T-helper 1 cell (primary cell): Measurements from ENCODE around the gene TOX2.

Source experiments
- DNase-seq, 5 donors: peaks; one replicate each; pipeline ENCODE4 v3.0.0-alpha.2; 2012 to 2020

TOX2 gene

DNA sequence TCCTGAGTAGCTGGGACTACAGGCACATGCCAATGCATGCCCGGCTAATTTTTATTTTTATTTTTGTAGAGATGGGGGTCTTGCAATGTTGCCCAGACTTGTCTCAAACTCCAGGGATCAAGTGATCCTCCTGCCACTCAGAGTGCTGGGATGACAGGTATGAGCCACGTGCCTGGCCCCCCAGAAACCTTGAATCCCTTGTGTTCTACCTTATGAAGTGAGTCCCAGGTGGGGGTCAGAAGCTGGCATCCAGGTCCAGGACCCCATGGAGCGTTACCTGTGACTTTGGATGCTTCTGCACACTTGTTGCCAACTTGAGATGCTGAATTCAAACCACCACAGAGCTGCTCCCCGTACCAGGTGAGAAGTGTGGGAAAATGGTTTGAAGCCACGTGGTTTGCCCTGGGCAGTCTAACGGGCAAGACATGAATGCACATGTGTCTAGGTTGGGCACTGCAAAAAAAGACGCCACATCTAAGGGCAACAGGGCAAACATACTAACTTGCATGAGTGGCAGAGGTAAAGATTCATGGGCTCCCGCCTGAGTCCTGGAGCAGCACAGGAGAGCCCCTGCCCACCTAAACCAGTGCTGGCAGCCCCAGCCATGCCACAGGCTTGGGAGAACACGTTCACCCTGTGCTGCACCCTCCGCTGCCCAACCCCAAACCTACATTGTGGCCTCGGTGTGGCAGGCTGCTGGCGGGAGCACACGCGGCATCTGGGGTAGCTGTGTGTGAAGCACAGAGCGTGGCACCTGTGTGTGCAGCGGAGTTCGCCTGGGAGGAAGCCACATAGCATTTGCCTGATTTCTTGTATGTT, 171.2 kb downstream of the TOX2 start:
- no peak for DNase-seq

- no peak for DNase-seq
Observed at GRCh38 chr20:44087051-44087856, 172.6 kb downstream of the TOX2 start.

GRCh38 chr20:44087857-44088120, 173.1 kb downstream of the TOX2 start:
- no peak for DNase-seq

- peak in 1 of 5 donors; percentile 20 for DNase-seq
Observed at GRCh38 chr20:44089987-44090674, 175.5 kb downstream of the TOX2 start.

- no peak for DNase-seq
Observed at GRCh38 chr20:44091026-44091425, 176.4 kb downstream of the TOX2 start.

- peak in 2 of 5 donors; percentile 24 to 54 for DNase-seq
Observed at GRCh38 chr20:44092551-44093248, 178.0 kb downstream of the TOX2 start.

DNA sequence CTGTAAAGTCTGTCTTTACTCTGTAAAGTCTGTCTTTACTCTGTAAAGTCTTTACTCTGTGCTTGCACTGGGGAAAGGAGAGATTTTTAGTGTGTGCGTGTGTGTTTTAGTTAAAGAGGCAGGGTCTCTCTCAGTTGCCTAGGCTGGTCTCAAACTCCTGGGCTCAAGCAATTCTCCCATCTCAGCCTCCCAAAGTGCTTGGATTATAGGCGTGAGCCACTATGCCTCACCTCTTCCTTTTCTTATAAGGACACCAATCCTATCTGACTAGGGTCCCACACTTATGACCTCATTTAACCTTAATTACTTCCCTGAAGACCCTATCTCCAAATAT, 178.6 kb downstream of the TOX2 start:
- DNase-seq = no peak

DNA sequence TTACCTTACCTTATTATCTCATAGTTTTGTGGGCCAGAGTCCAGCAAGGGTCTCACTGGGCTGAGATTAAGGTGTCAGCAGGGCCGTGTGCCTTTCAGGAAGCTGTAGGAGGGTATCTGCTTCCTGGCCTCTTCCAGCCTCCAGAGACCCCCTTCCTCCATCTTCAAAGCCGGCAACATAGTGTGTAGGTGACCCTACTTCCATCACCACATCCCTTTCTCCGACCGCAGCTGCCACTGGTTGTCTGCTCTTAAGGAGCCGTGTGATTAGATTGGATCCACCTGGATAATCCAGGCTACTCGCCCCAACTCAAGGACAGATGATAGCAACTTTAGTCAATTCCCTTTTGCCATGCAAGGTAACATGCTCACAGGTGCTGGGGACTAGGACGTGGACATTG, 181.2 kb downstream of the TOX2 start:
- DNase-seq = no peak

DNA sequence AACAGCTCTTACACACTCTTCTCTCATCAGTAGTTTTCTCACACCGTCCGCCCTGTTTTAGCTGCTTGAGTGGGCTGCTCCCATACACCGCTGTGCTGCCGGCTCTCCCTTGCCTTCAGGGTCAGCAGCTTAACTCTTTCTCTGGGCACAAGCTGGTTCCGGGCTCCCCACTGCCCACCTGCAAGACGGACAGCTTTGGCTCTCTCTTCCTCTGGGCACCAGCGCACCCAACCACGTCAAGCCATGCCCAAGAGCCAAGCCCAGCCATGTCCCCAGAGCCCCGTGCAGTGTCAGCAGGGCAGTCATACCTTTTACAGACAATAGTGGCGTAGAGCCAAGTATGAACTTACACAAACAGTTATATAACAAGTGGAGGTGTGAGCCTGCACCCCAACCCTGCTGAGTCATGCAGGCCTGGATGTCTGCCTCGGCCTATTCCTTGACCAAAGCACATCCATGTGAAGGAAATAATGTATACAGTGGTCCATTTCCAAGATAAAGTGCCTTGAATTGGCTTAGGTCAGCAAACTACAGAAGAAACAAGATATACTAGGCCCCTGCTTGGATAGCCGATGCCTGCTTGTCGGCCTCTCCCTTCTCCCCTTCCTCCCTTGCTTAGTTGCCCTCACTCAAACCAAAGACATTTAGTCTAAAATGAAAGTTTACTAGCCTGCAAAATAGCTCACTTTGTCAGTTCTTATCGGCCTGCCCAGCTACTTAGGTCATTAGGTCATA, 183.0 kb downstream of the TOX2 start:
- DNase-seq = no peak

DNA sequence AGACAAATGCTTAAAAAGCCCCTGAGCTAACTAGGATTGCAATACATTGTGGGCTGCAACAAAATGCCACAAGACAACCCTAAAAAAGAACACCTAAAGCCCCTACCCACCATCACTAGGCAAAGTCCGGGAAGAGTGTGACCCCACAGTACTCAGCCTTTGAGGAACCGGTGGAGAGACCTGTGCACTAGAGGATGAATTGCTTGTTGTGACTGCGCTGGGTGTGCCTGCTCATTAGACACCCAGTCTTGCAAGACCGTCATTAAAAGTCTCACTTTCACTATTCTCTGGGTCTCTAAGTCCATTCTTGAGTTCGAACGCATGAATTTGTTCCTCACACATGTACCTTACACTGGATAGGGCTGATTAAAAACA, 183.6 kb downstream of the TOX2 start:
- no peak for DNase-seq

GRCh38 chr20:44098657-44099056, 184.0 kb downstream of the TOX2 start:
- no peak for DNase-seq

DNA sequence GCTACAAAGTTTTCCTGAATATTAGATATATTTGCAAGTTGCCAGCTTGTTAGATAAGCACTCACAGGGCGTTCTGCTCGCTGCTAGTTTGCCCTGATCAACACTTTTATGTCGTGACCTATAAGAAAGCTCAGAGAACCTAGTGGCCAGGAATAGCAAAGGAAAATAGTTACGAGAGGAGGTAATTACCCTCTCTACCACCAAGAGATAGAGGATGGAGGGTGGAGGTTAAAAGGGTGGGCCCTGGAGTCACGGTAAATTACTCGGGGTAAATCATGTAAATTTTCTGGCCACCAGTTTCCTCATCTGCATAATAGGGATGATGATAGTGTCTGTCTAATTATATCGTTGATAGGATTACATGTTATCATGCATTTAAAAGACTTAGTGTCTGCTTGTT, 185.2 kb downstream of the TOX2 start:
- DNase-seq = no peak

- no peak for DNase-seq
Observed at GRCh38 chr20:44102582-44102981, 187.9 kb downstream of the TOX2 start.

DNA sequence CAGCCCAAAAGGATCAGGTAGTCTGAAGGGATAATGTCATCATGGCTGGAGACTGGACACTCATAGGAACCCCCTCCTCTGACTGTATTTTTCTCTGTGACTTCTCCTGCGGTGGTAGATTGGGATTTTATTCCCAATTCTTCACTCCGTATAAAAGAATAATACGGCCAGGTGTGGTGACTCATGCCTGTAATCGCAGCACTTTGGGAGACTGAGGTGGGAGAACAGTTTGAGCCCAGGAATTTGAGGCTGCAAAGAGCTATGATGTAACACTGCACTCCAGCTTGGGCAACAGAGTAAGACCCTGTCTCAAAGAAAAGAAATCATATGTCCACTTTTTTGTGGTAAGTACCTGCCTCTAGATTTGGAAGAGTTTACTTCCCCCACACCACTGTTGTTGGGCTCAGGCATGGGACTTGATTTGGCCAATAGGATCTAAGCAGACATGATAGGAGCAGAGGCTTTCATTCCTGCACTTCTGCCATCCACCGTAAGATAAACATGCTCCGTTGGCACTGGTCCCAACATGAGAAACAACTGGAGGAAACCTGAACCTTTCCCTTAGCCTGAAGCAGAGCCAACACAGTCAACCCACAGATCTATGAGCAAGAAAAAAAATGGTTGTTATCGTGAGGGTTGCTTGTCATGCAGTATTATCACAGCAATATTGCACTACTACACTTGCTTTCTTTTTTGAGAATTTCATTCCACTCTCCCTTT, 190.3 kb downstream of the TOX2 start:
- no peak for DNase-seq

GRCh38 chr20:44106615-44107014, 192.0 kb downstream of the TOX2 start:
- no peak for DNase-seq

GRCh38 chr20:44109951-44110361, 195.3 kb downstream of the TOX2 start:
- DNase-seq = no peak

- no peak for DNase-seq
Observed at GRCh38 chr20:44110816-44111568, 196.3 kb downstream of the TOX2 start.

DNA sequence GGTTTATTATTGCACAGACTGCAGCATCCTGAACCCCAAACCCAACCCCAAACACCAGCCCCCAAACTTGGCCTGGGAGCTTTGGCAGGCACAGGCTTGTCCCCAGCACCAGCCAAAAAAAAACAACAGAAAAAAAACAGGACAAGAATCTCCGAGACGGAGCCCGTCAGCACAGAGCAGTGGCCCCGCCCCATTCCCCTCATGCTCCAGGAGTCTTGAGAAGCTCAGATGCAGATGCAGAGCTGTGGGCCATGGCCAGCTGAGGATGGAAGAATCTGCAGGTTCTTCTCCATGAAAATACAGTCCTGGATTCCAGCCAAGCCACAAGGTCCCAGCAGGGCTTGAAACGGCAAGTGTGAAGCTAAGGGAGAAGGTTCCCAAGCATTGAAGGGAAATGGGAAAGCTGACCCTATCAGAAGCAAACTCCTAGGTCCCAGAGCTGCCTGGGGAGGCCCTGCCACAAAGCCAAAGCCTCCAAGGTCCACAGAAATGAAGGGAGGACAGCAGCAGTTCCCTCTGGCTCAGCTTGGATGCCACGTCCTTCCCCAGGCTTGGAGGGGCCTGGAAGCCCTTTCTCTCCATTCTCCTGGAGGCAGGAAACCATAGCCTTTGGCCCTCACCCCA, 197.2 kb downstream of the TOX2 start:
- DNase-seq = no peak

GRCh38 chr20:44112456-44112855, 197.8 kb downstream of the TOX2 start:
- DNase-seq = no peak

GRCh38 chr20:44112889-44113617, 198.4 kb downstream of the TOX2 start:
- no peak for DNase-seq
